K562 (cell line): ENCODE results near the gene CS. TPM values are rescaled to one million over a fixed set of nuclear protein-coding genes. Genes with fewer than 3 reads are reported as not detected.

ENCODE experiments used
- CCAR2 ChIP-seq: fragments of 200-400 bp; formaldehyde crosslinking; IDR thresholded peaks from 2 replicates; pipeline ENCODE4 v1.6.1; 2017; ENCODE audit warnings: mild to moderate bottlenecking, low read depth, low read length
- CCNT2 ChIP-seq: IDR thresholded peaks from 2 replicates; pipeline ENCODE4 v1.6.1; 2011; ENCODE audit warnings: borderline replicate concordance, low read depth, mild to moderate bottlenecking, moderate library complexity, mixed read lengths, low read length; ENCODE audit not compliant: insufficient read length; ENCODE audit errors: extremely low read depth
- NR2C2 ChIP-seq, 2 experiments: fragments of 200-800 bp in 1 of 2; sonication (Bioruptor generic) in 1 of 2; sonication (generic) in 1 of 2; formaldehyde crosslinking in 1 of 2; IDR thresholded peaks; 2 replicates each; pipeline versions ENCODE4 v1.6.1 to v1.8.0; 2016 to 2022; ENCODE audit warnings: mild to moderate bottlenecking in 1 of 2, missing compliant biosample characterization in 1 of 2, missing genetic modification characterization in 1 of 2, missing genetic modification reagents in 1 of 2
- OTX1 ChIP-seq: fragments of 450-650 bp; formaldehyde crosslinking; IDR thresholded peaks from 2 replicates; pipeline ENCODE4 v1.4.0; 2022; ENCODE audit warnings: mild to moderate bottlenecking
- PBX2 ChIP-seq, 2 experiments: IDR thresholded peaks in 1 of 2; conservative IDR thresholded peaks in 1 of 2; 2 replicates each; pipeline ENCODE4 v1.6.1; 2016; ENCODE audit warnings: low read depth in 2 of 2, mild to moderate bottlenecking in 1 of 2, missing compliant biosample characterization in 1 of 2, missing genetic modification characterization in 1 of 2, moderate library complexity in 1 of 2
- PTRF ChIP-seq: fragments of 450-650 bp; IDR thresholded peaks from 2 replicates; pipeline ENCODE4 v1.6.1; 2016; ENCODE audit warnings: mild to moderate bottlenecking, missing genetic modification characterization, missing compliant biosample characterization
- PYGO2 ChIP-seq: fragments of 450-650 bp; IDR thresholded peaks from 2 replicates; pipeline ENCODE4 v1.6.1; 2016; ENCODE audit warnings: mild to moderate bottlenecking, missing genetic modification characterization, moderate library complexity, missing compliant biosample characterization
- RFX1 ChIP-seq: fragments of 450-650 bp; IDR thresholded peaks from 2 replicates; pipeline ENCODE4 v1.6.1; 2016; ENCODE audit warnings: mild to moderate bottlenecking, moderate library complexity
- ZNF133 ChIP-seq: fragments of 250-450 bp; sonication (Bioruptor Pico); IDR thresholded peaks from 2 replicates; pipeline ENCODE4 v1.4.0; 2020; ENCODE audit warnings: mild to moderate bottlenecking
- ZNF347 ChIP-seq: fragments of 450-650 bp; formaldehyde crosslinking; IDR thresholded peaks from 2 replicates; pipeline ENCODE4 v1.4.0; 2020; ENCODE audit warnings: low read depth, mild to moderate bottlenecking, moderate library complexity
- ZNF668 ChIP-seq: fragments of 250-450 bp; sonication (Bioruptor Pico); IDR thresholded peaks from 2 replicates; pipeline ENCODE4 v1.8.0; 2022; ENCODE audit warnings: mild to moderate bottlenecking, inconsistent platforms
- polyA plus RNA-seq, 8 experiments: library from polyadenylated mRNA; depleted of rRNA in 4 of 8; stranded (reverse) in 5 of 8; unstranded in 3 of 8; fragments of >200 nt; fragmentation: Nextera tagmentation in 2 of 8; fragmentation: Illumina TruSeq in 1 of 8; extraction: Ambion mirVana in 2 of 8; extraction: Trizol in 1 of 8; gene quantifications; 2 replicates each; pipeline versions ENCODE4 v1.2.1 to v1.2.3, GENCODE V29; 2011 to 2014; ENCODE audit warnings: inconsistent platforms in 1 of 8, missing spikeins in 1 of 8
- total RNA-seq, 7 experiments: library from RNA; depleted of rRNA in 6 of 7; stranded (reverse); fragments of >200 nt in 6 of 7; fragmentation: Illumina TruSeq in 2 of 7; extraction: Trizol in 2 of 7; gene quantifications; 2 replicates each; pipeline versions ENCODE4 v1.2.1 to v1.2.3, GENCODE V29; 2011 to 2021; ENCODE audit warnings: low replicate concordance in 1 of 7
- TF ChIP-seq, protein P1 (sequence below): fragments of 200-600 bp; sonication (generic); IDR thresholded peaks from one replicate; pipeline ENCODE4 v1.6.1; 2012; ENCODE audit warnings: mild to moderate bottlenecking, low read depth, low read length, inconsistent platforms

The CS gene
- total and polyA plus RNA-seq, 9 of the 15 experiments (the other 6 are each of a cell fraction or from before 2014, with no cell fraction given): 99.9 to 390 (median 149) TPM

DNA sequence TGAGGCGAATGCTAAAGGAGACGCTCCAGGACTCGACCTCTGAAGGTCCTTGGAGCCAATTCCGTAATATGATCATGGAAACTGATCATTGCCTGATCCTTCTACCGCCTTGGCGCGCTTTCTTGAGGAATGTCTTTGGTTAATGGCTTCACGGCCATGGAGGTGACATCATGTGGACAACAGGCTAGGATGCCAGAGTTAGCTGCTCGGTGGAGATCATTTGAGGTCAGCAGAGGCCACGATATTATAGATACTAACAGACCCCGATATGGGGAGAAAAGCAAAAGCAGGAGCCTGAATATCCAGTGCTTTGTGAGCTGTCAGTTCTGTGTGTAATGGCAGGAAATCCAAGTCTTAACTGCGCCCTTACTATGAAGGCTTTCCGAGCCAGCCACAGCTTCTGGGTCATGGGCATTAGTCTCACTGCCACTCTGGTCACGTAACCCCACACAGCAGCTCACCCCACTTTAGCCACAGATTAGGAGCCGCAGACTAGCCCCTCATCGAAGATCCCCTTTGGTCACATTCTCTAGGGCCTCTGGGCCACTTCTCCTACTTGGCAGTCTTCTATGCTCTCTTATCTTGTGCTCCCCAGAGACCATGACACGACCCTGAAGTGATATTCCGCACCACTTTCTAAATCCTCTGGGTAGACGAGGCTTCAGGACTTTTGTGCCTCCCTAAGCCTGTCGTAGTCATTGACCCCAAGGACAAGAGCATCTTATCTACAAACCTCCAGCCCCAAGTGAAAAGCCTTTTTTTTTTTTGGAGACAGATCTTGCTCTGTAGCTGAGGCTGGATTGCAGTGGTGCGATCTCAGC lies 724 bp upstream of the CS start (continued):
- TF ChIP-seq NR2C2 (CRISPR knock-in tag; IDR thresholded peaks at IDR 0.05) (peak; percentile 82), NR2C2 (tag; IDR thresholded peaks at IDR 0.05) (peak; percentile 96), RFX1 (no peak), CCNT2 (peak; percentile 34), ZNF668 (no peak), CCAR2 (no peak), PYGO2 (peak; percentile 54; the same call in 1 of the 2 replicates), PBX2 (CRISPR knock-in tag; IDR thresholded peaks at IDR 0.05; ENCODE audit: low read depth) (no peak), PBX2 (tag; conservative IDR thresholded peaks at IDR 0.05; ENCODE audit: low read depth) (no peak), ZNF133 (no peak), ZNF347 (no peak), OTX1 (no peak), PTRF (no peak)
- TF ChIP-seq, protein P1, sequence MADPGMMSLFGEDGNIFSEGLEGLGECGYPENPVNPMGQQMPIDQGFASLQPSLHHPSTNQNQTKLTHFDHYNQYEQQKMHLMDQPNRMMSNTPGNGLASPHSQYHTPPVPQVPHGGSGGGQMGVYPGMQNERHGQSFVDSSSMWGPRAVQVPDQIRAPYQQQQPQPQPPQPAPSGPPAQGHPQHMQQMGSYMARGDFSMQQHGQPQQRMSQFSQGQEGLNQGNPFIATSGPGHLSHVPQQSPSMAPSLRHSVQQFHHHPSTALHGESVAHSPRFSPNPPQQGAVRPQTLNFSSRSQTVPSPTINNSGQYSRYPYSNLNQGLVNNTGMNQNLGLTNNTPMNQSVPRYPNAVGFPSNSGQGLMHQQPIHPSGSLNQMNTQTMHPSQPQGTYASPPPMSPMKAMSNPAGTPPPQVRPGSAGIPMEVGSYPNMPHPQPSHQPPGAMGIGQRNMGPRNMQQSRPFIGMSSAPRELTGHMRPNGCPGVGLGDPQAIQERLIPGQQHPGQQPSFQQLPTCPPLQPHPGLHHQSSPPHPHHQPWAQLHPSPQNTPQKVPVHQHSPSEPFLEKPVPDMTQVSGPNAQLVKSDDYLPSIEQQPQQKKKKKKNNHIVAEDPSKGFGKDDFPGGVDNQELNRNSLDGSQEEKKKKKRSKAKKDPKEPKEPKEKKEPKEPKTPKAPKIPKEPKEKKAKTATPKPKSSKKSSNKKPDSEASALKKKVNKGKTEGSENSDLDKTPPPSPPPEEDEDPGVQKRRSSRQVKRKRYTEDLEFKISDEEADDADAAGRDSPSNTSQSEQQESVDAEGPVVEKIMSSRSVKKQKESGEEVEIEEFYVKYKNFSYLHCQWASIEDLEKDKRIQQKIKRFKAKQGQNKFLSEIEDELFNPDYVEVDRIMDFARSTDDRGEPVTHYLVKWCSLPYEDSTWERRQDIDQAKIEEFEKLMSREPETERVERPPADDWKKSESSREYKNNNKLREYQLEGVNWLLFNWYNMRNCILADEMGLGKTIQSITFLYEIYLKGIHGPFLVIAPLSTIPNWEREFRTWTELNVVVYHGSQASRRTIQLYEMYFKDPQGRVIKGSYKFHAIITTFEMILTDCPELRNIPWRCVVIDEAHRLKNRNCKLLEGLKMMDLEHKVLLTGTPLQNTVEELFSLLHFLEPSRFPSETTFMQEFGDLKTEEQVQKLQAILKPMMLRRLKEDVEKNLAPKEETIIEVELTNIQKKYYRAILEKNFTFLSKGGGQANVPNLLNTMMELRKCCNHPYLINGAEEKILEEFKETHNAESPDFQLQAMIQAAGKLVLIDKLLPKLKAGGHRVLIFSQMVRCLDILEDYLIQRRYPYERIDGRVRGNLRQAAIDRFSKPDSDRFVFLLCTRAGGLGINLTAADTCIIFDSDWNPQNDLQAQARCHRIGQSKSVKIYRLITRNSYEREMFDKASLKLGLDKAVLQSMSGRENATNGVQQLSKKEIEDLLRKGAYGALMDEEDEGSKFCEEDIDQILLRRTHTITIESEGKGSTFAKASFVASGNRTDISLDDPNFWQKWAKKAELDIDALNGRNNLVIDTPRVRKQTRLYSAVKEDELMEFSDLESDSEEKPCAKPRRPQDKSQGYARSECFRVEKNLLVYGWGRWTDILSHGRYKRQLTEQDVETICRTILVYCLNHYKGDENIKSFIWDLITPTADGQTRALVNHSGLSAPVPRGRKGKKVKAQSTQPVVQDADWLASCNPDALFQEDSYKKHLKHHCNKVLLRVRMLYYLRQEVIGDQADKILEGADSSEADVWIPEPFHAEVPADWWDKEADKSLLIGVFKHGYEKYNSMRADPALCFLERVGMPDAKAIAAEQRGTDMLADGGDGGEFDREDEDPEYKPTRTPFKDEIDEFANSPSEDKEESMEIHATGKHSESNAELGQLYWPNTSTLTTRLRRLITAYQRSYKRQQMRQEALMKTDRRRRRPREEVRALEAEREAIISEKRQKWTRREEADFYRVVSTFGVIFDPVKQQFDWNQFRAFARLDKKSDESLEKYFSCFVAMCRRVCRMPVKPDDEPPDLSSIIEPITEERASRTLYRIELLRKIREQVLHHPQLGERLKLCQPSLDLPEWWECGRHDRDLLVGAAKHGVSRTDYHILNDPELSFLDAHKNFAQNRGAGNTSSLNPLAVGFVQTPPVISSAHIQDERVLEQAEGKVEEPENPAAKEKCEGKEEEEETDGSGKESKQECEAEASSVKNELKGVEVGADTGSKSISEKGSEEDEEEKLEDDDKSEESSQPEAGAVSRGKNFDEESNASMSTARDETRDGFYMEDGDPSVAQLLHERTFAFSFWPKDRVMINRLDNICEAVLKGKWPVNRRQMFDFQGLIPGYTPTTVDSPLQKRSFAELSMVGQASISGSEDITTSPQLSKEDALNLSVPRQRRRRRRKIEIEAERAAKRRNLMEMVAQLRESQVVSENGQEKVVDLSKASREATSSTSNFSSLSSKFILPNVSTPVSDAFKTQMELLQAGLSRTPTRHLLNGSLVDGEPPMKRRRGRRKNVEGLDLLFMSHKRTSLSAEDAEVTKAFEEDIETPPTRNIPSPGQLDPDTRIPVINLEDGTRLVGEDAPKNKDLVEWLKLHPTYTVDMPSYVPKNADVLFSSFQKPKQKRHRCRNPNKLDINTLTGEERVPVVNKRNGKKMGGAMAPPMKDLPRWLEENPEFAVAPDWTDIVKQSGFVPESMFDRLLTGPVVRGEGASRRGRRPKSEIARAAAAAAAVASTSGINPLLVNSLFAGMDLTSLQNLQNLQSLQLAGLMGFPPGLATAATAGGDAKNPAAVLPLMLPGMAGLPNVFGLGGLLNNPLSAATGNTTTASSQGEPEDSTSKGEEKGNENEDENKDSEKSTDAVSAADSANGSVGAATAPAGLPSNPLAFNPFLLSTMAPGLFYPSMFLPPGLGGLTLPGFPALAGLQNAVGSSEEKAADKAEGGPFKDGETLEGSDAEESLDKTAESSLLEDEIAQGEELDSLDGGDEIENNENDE: no peak
